Cerebellar nuclear complex (tissue), 1 donor: ENCODE results near the gene SNX21.
A peak's percentile ranks its signal among the peaks of the same experiment; 100 is the strongest.
"Not testable (repeated sequence)": the region's sequence is repeated elsewhere in the genome, so short reads cannot be mapped to it uniquely, and the experiment has no call there.

ENCODE experiments used
- DNase-seq, 2 experiments: peaks; one replicate each; lab custom pipeline; 2025; lab: John Stamatoyannopoulos, UW

Gene SNX21

GRCh38 chr20:45822857-45823256 lies 10.7 kb upstream of the SNX21 start:
- no peak for DNase-seq

- DNase-seq: no peak
These were observed 9.4 kb upstream of the SNX21 start for GRCh38 chr20:45823949-45824835.

- DNase-seq: peak; percentile 55 to 57
These were observed 7.1 kb upstream of the SNX21 start for GRCh38 chr20:45826381-45827019.

GRCh38 chr20:45827030-45827652 lies 6.5 kb upstream of the SNX21 start, which contains the start of gene TNNC2:
TNNC2 (minus strand) TSS chr20:45827312; CDS start chr20:45827248, 64 bp downstream.
- no peak for DNase-seq

GRCh38 chr20:45827712-45828111 lies 5.9 kb upstream of the SNX21 start:
- DNase-seq: no peak

GRCh38 chr20:45828589-45828988 lies 5.0 kb upstream of the SNX21 start:
- DNase-seq: no peak

- not testable (repeated sequence) for DNase-seq
These were observed 3.9 kb upstream of the SNX21 start for GRCh38 chr20:45829673-45830106.

- no peak for DNase-seq
These were observed 980 bp upstream of the SNX21 start for GRCh38 chr20:45832619-45833018.

- DNase-seq: peak in 1 of 2 experiments; percentile 48
These were observed 541 bp downstream of the SNX21 start for GRCh38 chr20:45833883-45834796.

- no peak for DNase-seq
These were observed 1.2 kb downstream of the SNX21 start for GRCh38 chr20:45834797-45835161.

GRCh38 chr20:45835329-45835765 lies 1.7 kb downstream of the SNX21 start:
- no peak for DNase-seq

GRCh38 chr20:45835825-45836224 lies 2.2 kb downstream of the SNX21 start:
- DNase-seq: no peak

GRCh38 chr20:45836841-45837240 lies 3.2 kb downstream of the SNX21 start:
- no peak for DNase-seq

- no peak for DNase-seq
These were observed 7.2 kb downstream of the SNX21 start for GRCh38 chr20:45840700-45841198.

- DNase-seq: no peak
These were observed 8.0 kb downstream of the SNX21 start for GRCh38 chr20:45841407-45842129.

GRCh38 chr20:45842169-45842812 lies 8.7 kb downstream of the SNX21 start:
- no peak for DNase-seq

- no peak for DNase-seq
These were observed 9.9 kb downstream of the SNX21 start for GRCh38 chr20:45843506-45843905.

GRCh38 chr20:45845452-45845851 lies 11.9 kb downstream of the SNX21 start:
- no peak for DNase-seq

GRCh38 chr20:45848421-45848820 lies 14.8 kb downstream of the SNX21 start:
- DNase-seq: no peak

GRCh38 chr20:45848969-45849582 lies 15.5 kb downstream of the SNX21 start:
- DNase-seq: no peak
